Glomerular endothelial cell (primary cell): Measurements from ENCODE around the gene RAB6A. TPM values are rescaled to one million over a fixed set of nuclear protein-coding genes. Genes with fewer than 3 reads are reported as not detected.
"Not testable (repeated sequence)": the region's sequence is repeated elsewhere in the genome, so short reads cannot be mapped to it uniquely, and the experiment has no call there.

Experiments
- DNase-seq: peaks from one replicate; pipeline ENCODE4 v3.0.0-alpha.2; 2011; ENCODE audit warnings: low read depth, low spot score; ENCODE audit errors: extremely low read depth
- total RNA-seq: library from RNA; depleted of rRNA; stranded (reverse); fragments of >200 nt; gene quantifications from 2 replicates; pipeline ENCODE4 v1.2.3, GENCODE V29; 2015

Gene RAB6A
- total RNA-seq = 182 and 235 TPM in 2 replicates

- DNase-seq = peak; percentile 93
These were observed at the start of gene RAB6A for GRCh38 chr11:73760679-73761402. RAB6A (minus strand) TSS chr11:73761074; CDS start chr11:73760635, 439 bp downstream.

GRCh38 chr11:73810637-73811036 lies 49.8 kb upstream of the RAB6A start:
- no peak for DNase-seq

- no peak for DNase-seq
These were observed 47.2 kb upstream of the RAB6A start for GRCh38 chr11:73808052-73808451.

- DNase-seq = no peak
These were observed 43.8 kb upstream of the RAB6A start for GRCh38 chr11:73804712-73805111.

- no peak for DNase-seq
These were observed 40.3 kb upstream of the RAB6A start for GRCh38 chr11:73801136-73801535.

GRCh38 chr11:73800276-73800806 lies 39.5 kb upstream of the RAB6A start:
- no peak for DNase-seq

- no peak for DNase-seq
These were observed 36.6 kb upstream of the RAB6A start for GRCh38 chr11:73797457-73797856.

- DNase-seq = no peak
These were observed 35.2 kb upstream of the RAB6A start for GRCh38 chr11:73795925-73796632.

- DNase-seq = no peak
These were observed 31.7 kb upstream of the RAB6A start for GRCh38 chr11:73792584-73792983.

GRCh38 chr11:73789279-73789670 lies 28.4 kb upstream of the RAB6A start:
- no peak for DNase-seq

- peak; percentile 62 for DNase-seq
These were observed 27.0 kb upstream of the RAB6A start, which contains the start of gene MRPL48 for GRCh38 chr11:73787643-73788558. MRPL48 (plus strand) TSS chr11:73787874; CDS start chr11:73787972, 98 bp downstream.

- no peak for DNase-seq
These were observed 26.3 kb upstream of the RAB6A start for GRCh38 chr11:73787051-73787642.

GRCh38 chr11:73785467-73785866 lies 24.6 kb upstream of the RAB6A start:
- DNase-seq = not testable (repeated sequence)

- DNase-seq = no peak
These were observed 23.9 kb upstream of the RAB6A start for GRCh38 chr11:73784734-73785133.

GRCh38 chr11:73784080-73784634 lies 23.3 kb upstream of the RAB6A start:
- DNase-seq = no peak

- no peak for DNase-seq
These were observed 22.7 kb upstream of the RAB6A start for GRCh38 chr11:73783483-73784020.

GRCh38 chr11:73781303-73781702 lies 20.4 kb upstream of the RAB6A start:
- no peak for DNase-seq

GRCh38 chr11:73779084-73779902 lies 18.4 kb upstream of the RAB6A start:
- DNase-seq = peak; percentile 87

- not testable (repeated sequence) for DNase-seq
These were observed 9.9 kb upstream of the RAB6A start for GRCh38 chr11:73770811-73771210.
